MM.1S (cell line): ENCODE results near the gene SNX27.
"Not testable (repeated sequence)": the region's sequence is repeated elsewhere in the genome, so short reads cannot be mapped to it uniquely, and the experiment has no call there.

Experiments used
- DNase-seq: peaks from one replicate; pipeline ENCODE4 v3.0.0-alpha.2; 2015
- H2AFZ ChIP-seq: fragments of 300-600 bp; sonication (generic); 2 replicates; pipeline ENCODE4 v1.6.0; 2016; ENCODE audit warnings: antibody characterized with exemption, low read length
- H3F3A ChIP-seq: fragments of 300-600 bp; sonication (generic); 2 replicates; pipeline ENCODE4 v1.6.1; 2016; ENCODE audit warnings: mild to moderate bottlenecking, antibody characterized with exemption, low read length, moderate library complexity, mixed read lengths; ENCODE audit not compliant: insufficient read depth
- H3K27ac ChIP-seq: fragments of 300-600 bp; sonication (generic); 2 replicates; pipeline ENCODE4 v1.5.1; 2016; ENCODE audit warnings: mild to moderate bottlenecking, low read length
- H3K27me3 ChIP-seq: fragments of 300-600 bp; sonication (generic); replicated peaks from 2 replicates; pipeline ENCODE4 v1.6.0; 2016; ENCODE audit warnings: low read length; ENCODE audit not compliant: insufficient read depth
- H3K36me3 ChIP-seq: fragments of 300-600 bp; sonication (generic); replicated peaks from 2 replicates; pipeline ENCODE4 v1.6.1; 2016; ENCODE audit warnings: mild to moderate bottlenecking, low read length, mixed read lengths; ENCODE audit not compliant: insufficient read depth
- H3K4me1 ChIP-seq: fragments of 300-600 bp; sonication (generic); 2 replicates; pipeline ENCODE4 v1.6.1; 2016; ENCODE audit warnings: low read length, mixed read lengths
- H3K4me2 ChIP-seq: fragments of 300-600 bp; sonication (generic); 2 replicates; pipeline ENCODE4 v1.6.0; 2016; ENCODE audit warnings: low read depth, low read length
- H3K4me3 ChIP-seq: fragments of 300-600 bp; sonication (generic); 2 replicates; pipeline ENCODE4 v1.5.1; 2016; ENCODE audit warnings: low read length, mixed read lengths
- H3K79me2 ChIP-seq: fragments of 300-600 bp; sonication (generic); 2 replicates; pipeline ENCODE4 v1.6.1; 2016; ENCODE audit warnings: mixed run types, low read length, mixed read lengths
- H3K9ac ChIP-seq: fragments of 300-600 bp; sonication (generic); 2 replicates; pipeline ENCODE4 v1.6.1; 2016; ENCODE audit warnings: low read length, mixed read lengths
- H3K9me2 ChIP-seq: fragments of 300-600 bp; sonication (generic); replicated peaks from 2 replicates; pipeline ENCODE4 v1.6.1; 2016; ENCODE audit warnings: mild to moderate bottlenecking, low read length, mixed read lengths; ENCODE audit not compliant: insufficient read depth
- H3K9me3 ChIP-seq: fragments of 300-600 bp; sonication (generic); replicated peaks from 2 replicates; pipeline ENCODE4 v1.6.1; 2016; ENCODE audit warnings: mild to moderate bottlenecking, low read length, mixed read lengths; ENCODE audit not compliant: insufficient read depth
- H4K20me1 ChIP-seq: fragments of 300-600 bp; sonication (generic); 2 replicates; pipeline ENCODE4 v1.6.1; 2016; ENCODE audit warnings: mild to moderate bottlenecking, low read length, moderate library complexity, mixed read lengths; ENCODE audit not compliant: insufficient read depth
- CTCF ChIP-seq: fragments of 300-600 bp; sonication (generic); IDR thresholded peaks from 2 replicates; pipeline ENCODE4 v1.5.1; 2016; ENCODE audit warnings: antibody characterized with exemption, low read length, mixed read lengths
- EZH2 ChIP-seq: fragments of 300-600 bp; sonication (generic); optimal IDR thresholded peaks from 2 replicates; pipeline ENCODE3; 2017; ENCODE audit warnings: low read depth, mild to moderate bottlenecking, antibody characterized with exemption, low read length, mixed read lengths
- EZH2phosphoT487 ChIP-seq: fragments of 300-600 bp; sonication (generic); IDR thresholded peaks from 2 replicates; pipeline ENCODE4 v1.6.1; 2018; ENCODE audit warnings: antibody characterized with exemption, low read length

SNX27 gene

GRCh38 chr1:151618470-151618869 lies 6.6 kb downstream of the SNX27 start:
- peaks cover 9% of the 10 kb centered on the region for H3K4me1 ChIP-seq
- H3K4me3 ChIP-seq: no peak overlapping the region
- H3K79me2 ChIP-seq: peaks cover 26% of the 10 kb centered on the region
- no peaks in the 10 kb centered on the region for H3K27me3 ChIP-seq
- no peak overlapping the region for H2AFZ ChIP-seq
- no peaks in the 10 kb centered on the region for H3K9me2 ChIP-seq
- no peak overlapping the region for H3K27ac ChIP-seq
- no peaks in the 10 kb centered on the region for H3K36me3 ChIP-seq
- H3K9me3 ChIP-seq: no peaks in the 10 kb centered on the region
- DNase-seq: no peak
- H3K4me2 ChIP-seq: no peak overlapping the region
- no peaks in the 10 kb centered on the region for H4K20me1 ChIP-seq
- no peaks in the 10 kb centered on the region for H3F3A ChIP-seq
- H3K9ac ChIP-seq: no peak overlapping the region
- TF ChIP-seq EZH2: no peak
- no peak for TF ChIP-seq EZH2phosphoT487
- TF ChIP-seq CTCF: no peak

GRCh38 chr1:151618996-151619395 lies 7.1 kb downstream of the SNX27 start:
- not testable (repeated sequence) for H3K9ac ChIP-seq, H2AFZ ChIP-seq

GRCh38 chr1:151619489-151620093 lies 7.7 kb downstream of the SNX27 start:
- Histone ChIP-seq H3K9me3 (no peaks in the 10 kb centered on the region), H3K36me3 (no peaks in the 10 kb centered on the region), H3K4me1 (peaks cover 9% of the 10 kb centered on the region), H2AFZ (no peak overlapping the region), H3F3A (no peaks in the 10 kb centered on the region), H3K9me2 (no peaks in the 10 kb centered on the region), H3K9ac (peak overlapping the region; percentile 3; the same call in 1 of the 2 replicates), H3K27me3 (no peaks in the 10 kb centered on the region), H3K4me3 (no peak overlapping the region), H4K20me1 (no peaks in the 10 kb centered on the region), H3K79me2 (peaks cover 19% of the 10 kb centered on the region), H3K4me2 (peak overlapping the region; percentile 21; the same call in 1 of the 2 replicates), H3K27ac (no peak overlapping the region)
- TF ChIP-seq EZH2phosphoT487 (no peak), CTCF (no peak)
- no peak for DNase-seq

More at GRCh38 chr1:151618996-151619395, 7.1 kb downstream of the SNX27 start:
- H3F3A ChIP-seq, H3K9me2 ChIP-seq, H3K36me3 ChIP-seq, H4K20me1 ChIP-seq, H3K4me1 ChIP-seq, DNase-seq, H3K27ac ChIP-seq, H3K4me2 ChIP-seq, H3K27me3 ChIP-seq, H3K4me3 ChIP-seq, H3K9me3 ChIP-seq: not testable (repeated sequence)
- peaks cover 21% of the 10 kb centered on the region for H3K79me2 ChIP-seq

GRCh38 chr1:151620286-151620685 lies 8.4 kb downstream of the SNX27 start:
- Histone ChIP-seq H3K4me3 (no peak overlapping the region), H3K9me2 (no peaks in the 10 kb centered on the region), H3F3A (no peaks in the 10 kb centered on the region), H2AFZ (no peak overlapping the region), H3K36me3 (no peaks in the 10 kb centered on the region), H3K27ac (no peak overlapping the region), H3K9me3 (no peaks in the 10 kb centered on the region), H3K79me2 (peaks cover 14% of the 10 kb centered on the region), H3K4me2 (peak overlapping the region; percentile 21; the same call in 1 of the 2 replicates), H3K27me3 (no peaks in the 10 kb centered on the region), H3K4me1 (peaks cover 9% of the 10 kb centered on the region), H3K9ac (no peak overlapping the region; the same call in 1 of the 2 replicates), H4K20me1 (no peaks in the 10 kb centered on the region)
- no peak for TF ChIP-seq EZH2phosphoT487
- no peak for TF ChIP-seq EZH2
- TF ChIP-seq CTCF: no peak
- DNase-seq: peak; percentile 16
